AG10803 (cell line): Measurements from ENCODE around the gene C4orf51.

ENCODE experiments used
- DNase-seq: peaks from one replicate; pipeline ENCODE4 v3.0.0; 2010; ENCODE audit warnings: low read depth
- H3K4me3 ChIP-seq: 2 replicates; pipeline ENCODE4 v1.5.1; 2011; ENCODE audit warnings: mild to moderate bottlenecking, low read length, control low read depth
- CTCF ChIP-seq: conservative IDR thresholded peaks from 2 replicates; pipeline ENCODE4 v1.5.1; 2011; ENCODE audit warnings: mild to moderate bottlenecking, low read length, control low read depth, inconsistent platforms

Gene C4orf51

DNA sequence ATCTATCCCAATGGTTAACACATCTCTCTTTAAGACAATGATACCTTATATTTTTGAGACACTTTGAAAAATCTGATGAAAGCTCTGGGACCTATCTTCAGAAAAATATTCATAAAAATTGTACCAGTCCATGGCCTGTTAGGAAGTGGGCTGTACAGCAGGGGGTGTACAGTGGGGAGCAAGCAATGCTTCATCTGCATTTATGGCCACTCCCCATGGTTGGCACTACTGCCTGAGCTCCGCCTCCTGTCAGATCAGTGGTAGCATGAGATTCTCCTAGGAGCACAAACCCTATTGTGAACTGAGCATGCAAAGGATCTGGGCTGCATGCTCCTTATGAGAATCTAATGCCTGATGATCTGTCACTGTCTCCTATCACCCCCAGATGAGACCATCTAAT lies 42.6 kb downstream of the C4orf51 start:
- H3K4me3 ChIP-seq: no peak overlapping the region
- TF ChIP-seq CTCF: no peak
- DNase-seq: no peak

DNA sequence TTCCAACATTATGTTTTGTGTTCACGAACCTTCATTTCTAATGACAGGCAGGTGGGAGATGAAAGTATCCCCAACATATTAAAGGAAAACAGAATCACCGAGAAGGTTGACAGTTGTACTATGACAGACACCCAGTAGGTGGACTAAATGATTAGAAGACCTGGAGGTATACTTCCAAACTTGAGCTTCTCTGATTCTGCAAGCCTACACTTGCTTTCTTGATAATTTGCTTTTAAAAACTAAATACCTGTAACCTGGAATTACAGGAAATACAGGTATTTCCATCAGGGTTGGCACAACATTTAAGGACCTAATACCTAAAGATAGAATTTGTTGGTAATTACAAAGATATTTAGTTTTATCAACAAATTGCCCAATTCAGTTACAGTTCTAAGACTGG lies 43.4 kb downstream of the C4orf51 start:
- no peak for TF ChIP-seq CTCF
- no peak overlapping the region for H3K4me3 ChIP-seq
- no peak for DNase-seq

DNA sequence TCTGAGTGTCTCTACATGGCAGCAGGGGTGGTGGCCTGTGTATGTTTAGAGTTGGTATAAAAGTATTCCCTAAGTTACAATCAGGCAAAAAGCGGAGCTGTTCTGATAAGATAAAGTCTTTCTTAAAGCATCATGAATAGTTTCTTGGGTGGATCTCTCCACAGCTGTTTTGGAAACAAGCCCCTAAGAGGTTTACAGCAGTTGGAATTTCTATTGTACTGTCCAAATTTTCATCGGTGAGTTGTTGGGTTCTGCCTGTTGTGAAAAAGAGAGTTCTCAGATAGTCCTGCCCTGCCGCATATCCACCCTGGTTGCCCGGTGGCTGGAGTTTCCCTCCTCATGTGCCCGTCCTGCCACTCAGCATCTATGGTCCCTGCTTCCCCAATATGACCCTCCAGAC lies 50.1 kb downstream of the C4orf51 start:
- TF ChIP-seq CTCF: no peak
- H3K4me3 ChIP-seq: no peak overlapping the region
- DNase-seq: no peak

GRCh38 chr4:145731028-145731427 lies 51.1 kb downstream of the C4orf51 start:
- no peak overlapping the region for H3K4me3 ChIP-seq
- no peak for TF ChIP-seq CTCF
- peak; percentile 74 for DNase-seq

- TF ChIP-seq CTCF: no peak
- no peak for DNase-seq
- H3K4me3 ChIP-seq: peak overlapping the region; percentile 57
Observed at GRCh38 chr4:145732001-145732815, 52.3 kb downstream of the C4orf51 start.

DNA sequence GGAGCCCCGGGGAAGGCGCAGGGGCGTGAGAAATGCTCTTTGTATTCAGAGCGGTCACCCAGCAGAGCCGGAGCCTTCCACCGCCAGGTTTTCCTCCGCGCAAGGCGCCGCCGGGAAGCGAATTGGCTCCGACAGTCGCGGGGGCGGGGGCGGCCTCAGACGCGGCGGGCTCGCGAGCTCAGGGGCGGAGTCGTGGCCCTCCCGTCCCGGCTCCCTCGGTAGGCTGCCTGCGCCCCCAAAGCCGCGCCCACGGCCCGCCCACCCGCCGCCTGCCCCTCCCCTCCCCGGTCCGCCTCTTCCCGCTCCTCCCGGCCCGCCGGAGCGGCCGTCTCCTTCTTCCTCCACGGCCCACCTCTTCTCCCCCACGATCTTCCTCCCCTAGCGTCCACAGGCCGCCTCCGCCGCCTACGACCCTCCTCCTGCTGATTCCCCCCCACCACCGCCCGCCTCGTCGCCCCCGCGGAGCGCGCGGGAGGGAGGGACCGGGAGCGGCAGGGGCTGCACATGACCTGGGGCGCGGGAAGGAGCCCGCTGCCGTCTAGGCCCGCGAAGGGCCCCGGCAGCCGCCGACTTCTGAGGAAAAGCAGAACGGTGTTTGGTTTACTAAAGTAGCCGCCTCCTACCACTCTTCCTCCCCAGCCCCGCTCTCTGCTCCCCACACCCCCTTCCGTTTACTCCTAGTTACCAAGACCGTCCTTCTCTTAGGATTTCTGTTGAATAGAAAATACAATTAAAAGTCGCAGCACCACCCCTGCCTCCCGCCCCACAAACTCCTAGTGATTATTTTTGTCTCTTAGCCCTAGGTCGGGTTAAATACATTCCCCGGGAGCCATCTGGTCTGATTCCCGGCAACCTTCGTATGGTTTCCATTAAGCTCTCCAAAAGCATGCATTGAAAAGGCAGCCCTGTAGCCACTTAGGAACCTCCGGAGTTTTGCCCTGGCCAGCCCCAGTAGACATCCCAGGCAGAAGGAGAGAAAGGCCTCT lies 53.2 kb downstream of the C4orf51 start:
- peak overlapping the region; percentile 62 for H3K4me3 ChIP-seq
- TF ChIP-seq CTCF: no peak
- peak; percentile 96 for DNase-seq
